DMS 273 (cell line): ENCODE measurements around the gene WDR82.

Source experiments
- DNase-seq: peaks from one replicate; lab custom pipeline; 2025; ENCODE audit not compliant: unreplicated experiment; lab: John Stamatoyannopoulos, UW

The WDR82 gene

DNA sequence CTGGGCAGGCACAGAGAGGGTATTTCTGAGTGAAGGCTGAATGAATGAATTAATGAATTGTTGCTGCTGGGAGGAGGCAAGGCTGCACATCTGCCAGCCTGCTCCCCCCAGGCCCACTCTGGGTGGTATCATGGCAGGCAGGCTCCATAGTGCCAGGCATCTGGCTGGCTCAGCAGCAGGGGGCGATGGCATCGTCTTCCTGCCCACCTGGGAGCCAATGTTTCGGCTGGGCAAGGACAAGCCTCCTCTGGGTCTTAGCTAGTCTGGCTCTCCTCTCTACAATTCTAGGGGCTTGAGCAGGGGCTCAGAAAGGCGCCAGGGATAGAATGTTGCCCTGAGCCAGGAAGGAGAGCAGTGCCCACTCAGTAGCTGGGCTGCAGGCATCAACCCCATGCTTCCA is 51.3 kb downstream of the WDR82 start:
- DNase-seq, result peak; percentile 15

- DNase-seq, result no peak
These were observed 52.1 kb downstream of the WDR82 start for GRCh38 chr3:52226229-52226817.

GRCh38 chr3:52225452-52226228 is 52.8 kb downstream of the WDR82 start, which contains the start of gene TLR9:
TSS of gene TLR9 (minus strand) at chr3:52225645. CDS start at chr3:52225529, 116 bp downstream.
- DNase-seq, result no peak

DNA sequence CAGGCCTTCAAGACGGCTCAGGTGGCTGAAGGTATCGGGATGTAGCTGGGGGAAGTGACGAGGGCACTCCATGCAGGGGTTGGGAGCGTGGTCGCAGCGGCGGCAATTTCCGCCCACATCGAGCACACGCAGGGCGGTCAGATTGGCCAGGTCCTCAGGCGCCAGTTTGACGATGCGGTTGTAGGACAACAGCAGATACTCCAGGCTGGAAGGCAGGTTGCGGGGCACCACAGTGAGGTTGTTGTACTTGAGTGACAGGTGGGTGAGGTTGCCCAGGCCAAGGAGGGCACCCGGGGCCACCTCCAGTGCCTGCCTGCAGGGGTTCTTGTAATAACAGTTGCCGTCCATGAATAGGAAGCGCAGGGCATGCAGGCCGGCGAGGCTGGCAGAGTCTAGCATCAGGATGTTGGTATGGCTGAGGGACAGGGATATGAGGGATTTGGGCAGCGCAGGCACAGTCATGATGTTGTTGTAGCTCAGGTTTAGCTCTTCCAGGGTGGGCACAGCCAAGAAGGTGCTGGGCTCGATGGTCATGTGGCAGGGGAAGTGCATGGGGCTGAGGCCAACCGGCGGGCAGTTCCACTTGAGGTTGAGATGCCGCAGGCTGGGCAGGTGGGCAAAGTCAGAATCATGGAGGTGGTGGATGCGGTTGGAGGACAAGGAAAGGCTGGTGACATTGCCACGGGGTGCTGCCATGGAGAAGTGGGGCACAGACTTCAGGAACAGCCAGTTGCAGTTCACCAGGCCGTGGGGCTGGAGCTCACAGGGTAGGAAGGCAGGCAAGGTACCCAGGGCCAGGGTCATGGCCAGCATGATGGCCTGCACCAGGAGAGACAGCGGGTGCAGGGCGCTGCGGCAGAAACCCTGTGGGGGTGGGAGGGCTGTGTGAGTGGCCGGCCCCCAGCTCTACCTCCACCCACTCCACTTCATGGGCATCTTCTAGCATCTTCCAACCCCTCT is 54.7 kb downstream of the WDR82 start:
- DNase-seq, result no peak

GRCh38 chr3:52222319-52223221 is 55.9 kb downstream of the WDR82 start:
- no peak for DNase-seq

- DNase-seq, result no peak
These were observed 56.7 kb downstream of the WDR82 start for GRCh38 chr3:52221563-52222318.

- no peak for DNase-seq
These were observed 57.3 kb downstream of the WDR82 start for GRCh38 chr3:52221141-52221562.

- DNase-seq, result peak; percentile 85
These were observed 57.9 kb downstream of the WDR82 start for GRCh38 chr3:52220380-52221026.

- DNase-seq, result no peak
These were observed 59.4 kb downstream of the WDR82 start for GRCh38 chr3:52218937-52219650.

DNA sequence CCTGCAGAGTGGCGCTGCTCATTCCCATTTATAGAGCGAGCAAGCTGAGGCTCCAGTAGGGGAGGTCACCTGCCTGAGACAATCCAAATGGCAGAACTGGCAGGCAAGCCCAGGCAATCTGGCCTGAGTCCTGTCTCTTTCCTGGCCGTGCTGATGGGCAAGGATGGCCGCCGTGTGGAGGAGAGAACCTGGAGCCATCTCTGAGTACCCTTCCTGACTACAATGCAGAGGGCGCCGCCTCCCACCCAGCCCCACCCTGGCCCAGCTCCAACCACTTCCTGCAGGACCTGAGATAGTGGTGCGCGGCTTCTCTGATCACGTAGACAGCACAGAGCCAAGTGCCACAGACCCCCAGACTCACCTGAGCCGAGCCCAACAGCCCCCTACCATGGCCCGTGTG is 60.0 kb downstream of the WDR82 start:
- no peak for DNase-seq

DNA sequence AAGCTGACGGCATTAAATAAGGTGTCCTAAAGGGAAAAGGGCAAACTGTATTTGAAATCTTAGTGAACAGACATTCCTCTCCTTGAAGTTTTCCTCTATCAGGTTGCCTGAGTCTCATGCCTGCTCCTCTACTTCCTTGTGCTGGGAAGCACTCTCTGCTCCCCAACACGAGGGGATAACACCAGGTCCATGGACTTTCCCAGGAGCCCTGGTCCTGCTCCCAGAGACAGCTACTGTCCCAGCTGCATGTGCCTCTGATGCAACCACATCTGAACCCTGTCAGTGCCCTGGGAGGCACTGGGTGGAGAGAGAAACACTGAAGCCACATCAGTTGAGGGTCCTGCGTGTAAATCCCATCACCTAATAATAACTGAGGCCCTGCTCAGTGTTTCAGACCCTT is 60.4 kb downstream of the WDR82 start:
- no peak for DNase-seq

- DNase-seq, result no peak
These were observed 61.0 kb downstream of the WDR82 start for GRCh38 chr3:52217409-52217805.

- DNase-seq, result peak; percentile 58
These were observed 61.7 kb downstream of the WDR82 start for GRCh38 chr3:52216585-52217408.

DNA sequence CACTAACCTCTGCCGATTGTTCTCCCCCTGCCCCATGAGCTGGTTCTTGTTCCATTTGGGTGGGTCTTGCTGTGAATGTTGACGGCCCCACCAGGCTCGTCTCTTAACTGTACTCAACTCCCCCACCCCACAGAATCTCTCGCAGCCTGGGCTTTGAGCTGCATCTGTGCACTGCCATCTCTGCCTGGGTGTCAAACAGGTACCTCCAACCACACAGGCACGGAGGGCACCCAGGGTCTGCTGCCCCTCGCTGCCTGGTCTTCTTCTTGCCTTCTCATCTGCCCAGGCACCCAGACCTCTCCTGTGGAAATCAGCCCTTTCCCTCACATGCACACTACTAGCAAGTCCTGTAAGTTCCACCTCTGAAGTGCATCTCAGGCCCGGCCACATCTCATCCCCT is 63.1 kb downstream of the WDR82 start:
- DNase-seq, result no peak

DNA sequence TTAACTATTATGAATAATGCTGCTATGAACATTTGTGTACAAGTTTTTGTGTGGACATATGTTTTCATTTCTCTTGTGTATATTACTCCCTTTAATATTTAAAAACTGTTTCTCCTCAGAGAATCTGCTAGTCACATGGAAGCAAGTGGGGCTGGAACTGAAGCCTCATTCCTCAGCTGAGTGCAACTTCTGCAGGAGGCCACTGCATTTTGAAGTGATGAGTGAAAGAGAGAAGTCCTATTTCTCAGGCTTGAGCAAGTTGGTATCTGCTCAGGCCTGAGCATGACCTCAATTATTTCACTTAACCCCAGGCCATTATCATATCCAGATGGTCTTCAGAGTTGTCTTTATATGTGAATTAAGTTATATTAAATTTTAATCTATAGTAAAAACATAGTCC is 64.5 kb downstream of the WDR82 start:
- no peak for DNase-seq

DNA sequence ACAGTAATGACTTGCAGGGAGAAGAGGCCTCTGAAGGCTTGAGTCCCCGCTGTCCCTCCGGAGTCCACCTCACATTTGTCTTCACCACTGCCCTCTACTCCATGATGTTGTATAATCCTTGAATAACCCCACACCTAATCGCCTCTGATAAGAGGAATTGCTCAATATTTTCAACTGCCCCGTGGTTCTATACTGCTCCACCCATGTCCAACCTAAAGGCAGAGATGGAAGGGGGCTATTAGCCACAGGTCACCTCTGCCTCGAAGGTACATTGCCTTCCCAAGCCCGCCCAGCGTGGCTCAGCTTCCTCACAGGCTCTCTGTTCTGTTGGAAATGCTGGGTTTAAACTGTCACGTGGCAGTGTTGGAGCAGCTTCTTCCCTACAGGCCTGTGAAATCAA is 65.4 kb downstream of the WDR82 start:
- DNase-seq, result no peak

DNA sequence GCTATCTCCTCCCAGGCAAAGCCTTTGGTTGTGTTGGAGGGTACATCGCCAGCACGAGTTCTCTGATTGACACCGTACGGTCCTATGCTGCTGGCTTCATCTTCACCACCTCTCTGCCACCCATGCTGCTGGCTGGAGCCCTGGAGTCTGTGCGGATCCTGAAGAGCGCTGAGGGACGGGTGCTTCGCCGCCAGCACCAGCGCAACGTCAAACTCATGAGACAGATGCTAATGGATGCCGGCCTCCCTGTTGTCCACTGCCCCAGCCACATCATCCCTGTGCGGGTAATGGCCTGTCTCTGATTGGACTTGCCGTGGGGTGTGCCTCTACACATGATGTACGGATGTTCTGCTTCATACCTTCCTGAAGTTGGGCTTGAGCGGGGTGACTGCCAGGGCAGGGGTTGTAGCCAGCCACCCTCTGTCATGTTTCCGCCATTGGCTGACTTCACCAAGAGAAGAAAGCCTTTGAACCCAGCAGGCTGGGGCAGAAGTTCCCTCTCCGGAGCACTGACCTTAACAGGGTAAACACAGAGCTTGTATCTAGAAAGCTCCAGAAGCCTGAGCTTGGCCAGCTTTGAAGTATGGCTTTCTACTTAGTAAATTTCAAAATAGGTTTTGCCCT is 67.1 kb downstream of the WDR82 start:
- no peak for DNase-seq
